ENCODE measurements around the gene POLL. TPM values are rescaled to one million over a fixed set of nuclear protein-coding genes. Genes with fewer than 3 reads are reported as not detected.

Gene POLL
- total RNA-seq, 1 donor from 2014 or later = 30.4 TPM

DNA sequence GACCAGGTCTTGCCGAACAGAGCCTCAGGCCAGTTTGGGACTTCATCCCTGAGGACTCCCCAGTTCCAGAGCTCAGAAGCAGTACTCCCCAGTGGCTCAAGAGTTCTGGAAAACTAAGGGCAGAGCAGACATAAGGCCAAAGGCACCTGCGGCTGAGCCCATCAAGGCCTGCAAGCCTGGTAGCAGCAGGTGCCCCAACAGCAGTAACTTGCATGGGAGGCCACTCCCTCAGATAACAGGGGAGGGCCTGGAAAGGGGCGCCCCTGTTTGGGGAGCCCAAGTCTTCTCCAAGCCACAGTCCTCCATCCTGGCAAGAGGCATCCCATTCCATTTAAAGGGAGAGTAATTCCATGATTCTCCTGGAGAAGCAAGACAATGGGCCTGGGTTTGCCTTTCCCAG is 13.0 kb downstream of the POLL start:
- Histone ChIP-seq H3K27ac (no peak overlapping the region), H3K4me1 (peaks cover 5% of the 10 kb centered on the region), H3K4me3 (no peak overlapping the region), H3K36me3 (peaks cover 24% of the 10 kb centered on the region), H3K27me3 (peaks cover under 1% of the 10 kb centered on the region), H3K9me3 (no peaks in the 10 kb centered on the region)
- DNase-seq (no peak), ATAC-seq (no peak)
- no peak for TF ChIP-seq CTCF (IDR thresholded peaks at IDR 0.05)
- intact Hi-C loops (cut with DNase I) = loop anchor here (10.0 kb wide), 1 partner anchor 360 kb away; no protein-coding TSS in a partner anchor

- Histone ChIP-seq H3K4me3 (no peak overlapping the region), H3K9me3 (no peaks in the 10 kb centered on the region), H3K27ac (no peak overlapping the region), H3K36me3 (peaks cover 15% of the 10 kb centered on the region), H3K4me1 (peaks cover 13% of the 10 kb centered on the region), H3K27me3 (peaks cover 10% of the 10 kb centered on the region)
- intact Hi-C loops (cut with DNase I) = loop anchor here (10.0 kb wide), 1 partner anchor 359 kb away; no protein-coding TSS in a partner anchor
- DNase-seq (peak; percentile 50), ATAC-seq (no peak)
- TF ChIP-seq CTCF (IDR thresholded peaks at IDR 0.05) = no peak
Observed at GRCh38 chr10:101573885-101574753, 13.9 kb downstream of the POLL start.

- ATAC-seq = no peak
- no peak for DNase-seq
- intact Hi-C loops (cut with DNase I) = loop anchor here (10.0 kb wide), 1 partner anchor 358 kb away; no protein-coding TSS in a partner anchor
Observed at GRCh38 chr10:101572785-101573184, 15.3 kb downstream of the POLL start.

DNA sequence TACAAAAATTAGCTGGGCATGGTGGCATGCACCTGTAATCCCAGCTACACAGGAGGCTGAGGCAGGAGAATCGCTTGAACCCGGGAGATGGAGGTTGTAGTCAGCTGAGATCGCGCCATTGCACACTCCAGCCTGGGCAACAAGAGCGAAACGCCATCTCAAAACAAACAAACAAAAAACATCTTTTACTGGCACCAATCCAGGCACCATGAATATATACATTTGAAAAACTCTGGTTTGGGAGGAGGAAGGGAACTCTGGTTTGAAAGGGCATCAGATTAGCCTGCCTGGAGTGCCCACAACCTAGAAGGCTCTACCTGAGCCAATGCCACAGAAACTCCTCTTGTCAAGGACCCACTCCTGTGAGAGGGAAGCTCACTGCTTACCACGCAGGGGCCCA is 15.9 kb downstream of the POLL start:
- Histone ChIP-seq H3K4me1 (peaks cover 13% of the 10 kb centered on the region), H3K27ac (no peak overlapping the region), H3K9me3 (no peaks in the 10 kb centered on the region), H3K27me3 (peaks cover 27% of the 10 kb centered on the region), H3K36me3 (peaks cover 4% of the 10 kb centered on the region), H3K4me3 (no peak overlapping the region)
- TF ChIP-seq CTCF (IDR thresholded peaks at IDR 0.05) = no peak
- intact Hi-C loops (cut with DNase I) = loop anchor here (10.0 kb wide), 1 partner anchor 357 kb away; no protein-coding TSS in a partner anchor
- ATAC-seq (no peak), DNase-seq (no peak)

More at GRCh38 chr10:101572785-101573184, 15.3 kb downstream of the POLL start:
- Histone ChIP-seq H3K36me3 (peaks cover 8% of the 10 kb centered on the region), H3K9me3 (no peaks in the 10 kb centered on the region), H3K4me3 (no peak overlapping the region), H3K4me1 (peaks cover 13% of the 10 kb centered on the region), H3K27me3 (peaks cover 23% of the 10 kb centered on the region), H3K27ac (no peak overlapping the region)
- TF ChIP-seq CTCF (IDR thresholded peaks at IDR 0.05) = no peak

DNA sequence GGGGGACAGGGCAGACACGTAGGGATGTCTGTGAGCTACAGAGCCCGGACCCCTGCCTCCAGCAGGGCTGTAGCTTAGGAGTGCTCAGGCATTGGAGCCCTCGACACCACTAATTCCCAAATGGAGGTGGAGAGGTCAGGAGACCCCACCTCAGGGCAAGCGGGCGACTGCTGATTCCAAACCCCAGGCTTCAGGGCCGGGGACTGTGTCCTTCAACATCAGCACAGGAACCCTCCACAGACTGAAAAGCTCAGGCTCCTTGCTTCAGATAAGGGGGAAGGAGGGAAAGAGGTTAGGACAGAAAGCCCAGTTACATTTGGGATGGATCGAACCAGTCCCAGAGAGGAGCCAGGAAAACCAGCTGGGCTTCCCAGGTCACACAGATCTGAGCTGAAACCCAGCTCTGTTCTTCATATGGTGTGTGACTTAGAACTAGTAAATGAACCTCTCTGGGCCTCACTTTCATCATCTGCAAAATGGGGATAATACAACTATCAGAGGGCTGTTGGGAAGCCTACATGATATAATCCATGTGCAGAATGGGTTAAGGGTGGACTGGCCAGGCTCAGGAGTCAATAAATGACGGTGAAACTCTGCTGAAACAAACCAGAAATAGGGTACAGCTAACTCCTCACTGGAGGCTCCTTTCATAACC is 16.7 kb downstream of the POLL start:
- peaks cover 34% of the 10 kb centered on the region for H3K27me3 ChIP-seq
- no peak overlapping the region for H3K27ac ChIP-seq
- H3K4me3 ChIP-seq = no peak overlapping the region
- intact Hi-C loops (cut with DNase I) = loop anchor here (10.0 kb wide), 1 partner anchor 357 kb away; no protein-coding TSS in a partner anchor
- peaks cover 19% of the 10 kb centered on the region for H3K4me1 ChIP-seq
- TF ChIP-seq CTCF (IDR thresholded peaks at IDR 0.05) = no peak
- DNase-seq = no peak
- H3K36me3 ChIP-seq = no peaks in the 10 kb centered on the region
- no peak for ATAC-seq
- no peaks in the 10 kb centered on the region for H3K9me3 ChIP-seq
